Spinal cord (tissue), 10 donors: ENCODE data around the gene IL24. TPM values are rescaled to one million over a fixed set of nuclear protein-coding genes. Genes with fewer than 3 reads are reported as not detected.

Source experiments
- DNase-seq, 6 donors: peaks; one replicate each; pipeline versions ENCODE4 v3.0.0 to v3.0.0-alpha.2; 2013 to 2015; ENCODE audit warnings: low spot score in 6 of 6, low read depth in 4 of 6
- H3K27ac ChIP-seq: one replicate; pipeline ENCODE4 v1.5.1; 2013; ENCODE audit warnings: low read depth, low read length, control low read depth
- H3K27me3 ChIP-seq: one replicate; pipeline ENCODE4 v1.6.1; 2013; ENCODE audit warnings: low read length; ENCODE audit not compliant: control insufficient read depth, insufficient read depth
- H3K36me3 ChIP-seq: one replicate; pipeline ENCODE4 v1.6.1; 2013; ENCODE audit warnings: low read length; ENCODE audit not compliant: control insufficient read depth, insufficient read depth
- H3K4me1 ChIP-seq: one replicate; pipeline ENCODE4 v1.6.1; 2013; ENCODE audit warnings: low read length; ENCODE audit not compliant: control insufficient read depth, insufficient read depth
- H3K4me3 ChIP-seq: one replicate; pipeline ENCODE4 v1.5.1; 2013; ENCODE audit warnings: low read depth, low read length, control low read depth
- H3K9me3 ChIP-seq: one replicate; pipeline ENCODE4 v1.6.1; 2013; ENCODE audit warnings: low read length; ENCODE audit not compliant: control insufficient read depth, insufficient read depth
- WGBS: methylation state at CpG from one replicate; pipeline ENCODE4 v1.1.5; 2013; ENCODE audit warnings: missing lambda C conversion rate; ENCODE audit not compliant: insufficient coverage; 5-methylcytosine and 5-hydroxymethylcytosine counted together
- polyA plus RNA-seq, 2 donors: library from polyadenylated mRNA; unstranded; fragments of 120-200 nt; gene quantifications; one replicate each; pipeline ENCODE4 v1.2.1, GENCODE V29; 2013; ENCODE audit not compliant: insufficient read length in 2 of 2
- total RNA-seq, 2 donors: library from RNA; depleted of rRNA in 1 of 2; stranded (reverse); fragments of 120-200 nt in 1 of 2; fragments of >200 nt in 1 of 2; gene quantifications; one replicate each; pipeline versions ENCODE4 v1.2.3 to v1.2.4, GENCODE V29; 2013 to 2014
- donor health status: healthy.

IL24 gene
- total and polyA plus RNA-seq, 4 donors, result 0.29 to 0.52 TPM; not detected in 2

DNA sequence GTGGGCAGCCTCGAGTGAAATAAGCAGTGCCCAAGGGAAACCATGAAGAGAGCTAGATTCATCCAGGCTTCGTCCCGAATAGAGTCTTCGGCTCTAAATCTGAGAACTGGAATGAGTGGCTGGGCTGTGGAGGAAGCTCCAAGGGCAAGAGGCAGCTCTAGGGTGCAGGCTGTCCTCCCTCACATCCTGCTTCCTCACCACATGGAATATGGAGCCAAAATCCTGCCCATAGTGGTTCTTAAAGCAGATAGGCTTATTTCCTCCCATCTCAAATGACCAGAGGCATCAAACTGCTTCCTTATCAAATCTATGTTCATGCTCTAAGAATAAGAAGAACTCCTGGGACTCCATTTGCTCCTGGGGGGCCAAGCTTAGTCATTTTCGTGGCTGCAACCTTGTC, 2.5 kb downstream of the IL24 start:
- no peaks in the 10 kb centered on the region for H3K36me3 ChIP-seq
- no peak overlapping the region for H3K27ac ChIP-seq
- H3K4me3 ChIP-seq, result no peak overlapping the region
- no peak for DNase-seq
- H3K9me3 ChIP-seq, result no peaks in the 10 kb centered on the region
- H3K27me3 ChIP-seq, result no peaks in the 10 kb centered on the region
- H3K4me1 ChIP-seq, result no peaks in the 10 kb centered on the region
- WGBS, result 81% methylated on average over 5 of the region's 5 CpGs

DNA sequence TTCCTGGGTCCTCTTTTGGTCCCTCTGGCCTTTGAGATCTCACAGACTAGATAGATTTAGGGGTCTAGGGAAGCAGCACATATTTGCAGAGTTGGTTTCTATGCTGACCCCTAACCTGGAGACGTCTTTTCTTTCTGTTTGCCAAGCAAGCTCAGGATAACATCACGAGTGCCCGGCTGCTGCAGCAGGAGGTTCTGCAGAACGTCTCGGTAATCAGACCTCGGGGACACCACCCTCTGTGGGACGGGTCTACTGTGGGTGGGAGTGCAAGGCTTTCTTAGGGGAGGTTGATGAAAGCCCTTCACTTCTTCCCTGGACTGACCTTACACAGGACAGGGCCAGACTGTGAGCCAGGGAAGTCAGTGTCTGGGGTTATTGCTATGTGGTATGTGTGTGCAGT, 2.9 kb downstream of the IL24 start:
- DNase-seq, result no peak
- no peaks in the 10 kb centered on the region for H3K4me1 ChIP-seq
- no peak overlapping the region for H3K4me3 ChIP-seq
- no peaks in the 10 kb centered on the region for H3K9me3 ChIP-seq
- no peaks in the 10 kb centered on the region for H3K36me3 ChIP-seq
- no peaks in the 10 kb centered on the region for H3K27me3 ChIP-seq
- 82% methylated on average over 6 of the region's 7 CpGs for WGBS
- no peak overlapping the region for H3K27ac ChIP-seq

DNA sequence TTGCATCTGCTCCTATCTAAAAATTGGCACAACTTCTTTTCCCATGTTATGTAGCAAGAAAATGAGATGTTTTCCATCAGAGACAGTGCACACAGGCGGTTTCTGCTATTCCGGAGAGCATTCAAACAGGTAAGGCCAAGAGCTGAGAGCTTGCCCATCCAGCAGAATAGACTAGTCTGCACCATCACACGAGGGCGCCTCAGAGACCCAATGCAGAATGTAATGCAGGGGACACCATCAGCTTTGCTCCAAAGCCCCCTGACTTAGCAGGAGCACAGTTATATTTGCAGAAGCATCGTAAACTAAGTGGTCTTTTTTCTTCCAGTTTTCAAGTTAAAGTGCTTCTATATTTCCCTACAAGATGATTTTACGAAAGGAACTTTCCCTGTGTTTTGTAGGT, 4.7 kb downstream of the IL24 start:
- no peaks in the 10 kb centered on the region for H3K9me3 ChIP-seq
- H3K36me3 ChIP-seq, result no peaks in the 10 kb centered on the region
- no peaks in the 10 kb centered on the region for H3K27me3 ChIP-seq
- H3K27ac ChIP-seq, result no peak overlapping the region
- no peak for DNase-seq
- no peaks in the 10 kb centered on the region for H3K4me1 ChIP-seq
- H3K4me3 ChIP-seq, result no peak overlapping the region
- WGBS, result 86% methylated on average over 4 of the region's 6 CpGs

DNA sequence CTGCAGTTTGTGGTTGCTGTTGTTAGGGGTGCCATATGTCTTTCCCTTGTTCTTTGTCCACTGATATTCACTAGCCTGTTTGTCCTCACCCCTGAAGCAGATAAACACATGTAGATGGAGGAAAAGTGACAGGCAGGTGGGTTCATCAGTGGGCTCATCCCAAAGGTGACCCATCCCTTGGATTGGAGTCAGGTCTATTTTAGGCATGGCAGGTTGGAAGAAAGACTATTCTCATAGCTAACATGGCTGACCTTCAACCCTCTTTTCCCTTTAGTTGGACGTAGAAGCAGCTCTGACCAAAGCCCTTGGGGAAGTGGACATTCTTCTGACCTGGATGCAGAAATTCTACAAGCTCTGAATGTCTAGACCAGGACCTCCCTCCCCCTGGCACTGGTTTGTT, 5.5 kb downstream of the IL24 start:
- Histone ChIP-seq H3K27ac (no peak overlapping the region), H3K4me3 (no peak overlapping the region), H3K36me3 (no peaks in the 10 kb centered on the region), H3K9me3 (no peaks in the 10 kb centered on the region), H3K4me1 (no peaks in the 10 kb centered on the region), H3K27me3 (peaks cover 3% of the 10 kb centered on the region)
- DNase-seq, result no peak
- WGBS, result 100% methylated on average over 1 of the region's 1 CpG

DNA sequence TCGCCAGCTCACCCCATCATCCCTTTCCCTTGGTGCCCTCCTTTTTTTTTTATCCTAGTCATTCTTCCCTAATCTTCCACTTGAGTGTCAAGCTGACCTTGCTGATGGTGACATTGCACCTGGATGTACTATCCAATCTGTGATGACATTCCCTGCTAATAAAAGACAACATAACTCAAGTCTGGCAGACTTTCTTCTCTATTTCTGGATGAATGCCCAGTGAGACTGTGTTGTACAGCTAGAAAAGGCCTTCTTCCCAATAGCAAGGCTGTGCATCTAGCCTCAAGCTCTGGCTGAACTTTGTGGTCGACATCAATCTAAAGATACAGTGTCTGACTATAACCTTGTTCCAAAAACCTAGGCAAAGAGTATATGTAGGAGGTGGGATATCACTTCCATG, 6.4 kb downstream of the IL24 start:
- Histone ChIP-seq H3K9me3 (no peaks in the 10 kb centered on the region), H3K27ac (no peak overlapping the region), H3K27me3 (peaks cover 8% of the 10 kb centered on the region), H3K4me3 (no peak overlapping the region), H3K36me3 (no peaks in the 10 kb centered on the region), H3K4me1 (no peaks in the 10 kb centered on the region)
- 83% methylated on average over 1 of the region's 2 CpGs for WGBS
- DNase-seq, result peak in 1 of 6 donors; percentile 47

DNA sequence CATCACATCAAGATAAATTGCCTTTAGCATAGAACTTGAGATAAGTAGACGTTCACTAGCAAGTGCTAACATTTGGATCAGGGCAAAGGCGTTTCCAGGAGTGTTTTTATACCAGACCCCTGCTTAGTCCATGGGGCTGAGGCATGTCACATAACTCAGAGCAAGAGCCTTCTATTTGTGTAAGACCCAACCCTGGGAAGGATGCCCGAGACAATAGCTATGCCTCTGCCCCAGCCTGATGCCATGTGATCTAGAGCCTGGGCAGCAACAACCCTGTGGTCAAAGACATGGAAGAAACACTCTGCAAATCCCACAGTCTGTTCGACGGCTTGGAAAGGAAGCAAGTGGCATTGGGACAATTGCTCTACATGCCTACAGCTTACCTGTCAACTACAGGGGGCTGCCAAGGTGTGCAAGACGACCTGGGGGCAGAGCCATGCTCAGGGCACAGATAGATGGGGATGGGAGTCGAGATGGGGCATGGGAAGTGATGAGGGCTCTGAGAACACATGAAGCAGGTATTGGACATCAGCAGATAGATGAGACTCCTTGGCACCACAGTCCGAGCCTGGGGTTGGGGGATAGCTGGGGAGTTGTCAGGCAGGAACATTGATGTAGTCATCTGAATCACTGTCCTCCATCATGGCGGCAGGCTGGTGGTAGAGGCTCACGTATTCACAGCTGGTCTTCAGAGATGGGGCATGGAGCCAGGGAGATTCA, 7.3 kb downstream of the IL24 start:
- Histone ChIP-seq H3K4me3 (no peak overlapping the region), H3K27me3 (peaks cover 16% of the 10 kb centered on the region), H3K4me1 (peaks cover under 1% of the 10 kb centered on the region), H3K36me3 (no peaks in the 10 kb centered on the region), H3K9me3 (no peaks in the 10 kb centered on the region), H3K27ac (no peak overlapping the region)
- 85% methylated on average over 10 of the region's 10 CpGs for WGBS
- no peak for DNase-seq

DNA sequence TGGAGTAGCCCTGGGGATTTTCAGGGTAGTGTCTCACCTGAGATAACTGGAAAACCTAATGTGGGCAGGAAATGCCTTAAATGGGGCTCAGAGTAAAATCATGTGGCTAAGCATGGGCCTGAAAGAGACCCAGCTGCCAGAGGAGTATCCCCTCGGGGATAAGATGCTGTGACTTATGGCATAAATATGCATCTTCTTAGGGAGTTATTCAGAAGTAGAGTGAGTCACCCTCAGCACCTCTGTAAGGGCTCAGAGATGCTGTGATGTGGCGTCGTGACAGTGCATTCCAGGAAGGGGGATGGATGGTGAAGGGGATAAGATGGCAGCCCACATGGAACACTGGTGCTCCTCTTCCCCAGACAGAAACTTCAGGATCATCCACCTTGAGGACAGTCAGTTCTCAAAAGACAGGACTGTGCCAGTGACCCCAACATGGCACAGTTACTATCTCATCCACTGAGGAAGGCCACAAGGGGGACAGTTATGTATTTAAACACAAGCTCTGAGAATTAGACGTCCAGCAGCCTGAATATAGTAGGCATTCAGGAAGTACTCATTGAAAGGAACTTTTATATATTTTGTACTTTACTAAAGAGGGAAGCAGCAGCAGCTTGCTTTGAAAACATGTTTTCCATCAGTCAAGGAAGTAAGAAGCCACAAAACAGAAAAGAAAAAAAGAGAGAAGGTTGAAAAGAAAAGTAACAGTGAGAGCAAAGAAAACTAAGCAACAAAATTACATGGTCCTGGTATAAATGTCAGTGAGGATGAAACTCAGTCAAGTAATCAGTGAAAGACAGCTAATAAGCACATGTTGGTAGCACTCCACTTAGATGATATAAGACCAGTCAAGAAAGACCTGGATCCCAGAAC, 8.3 kb downstream of the IL24 start:
- 74% methylated on average over 3 of the region's 4 CpGs for WGBS
- peaks cover 23% of the 10 kb centered on the region for H3K27me3 ChIP-seq
- no peaks in the 10 kb centered on the region for H3K36me3 ChIP-seq
- peaks cover 7% of the 10 kb centered on the region for H3K4me1 ChIP-seq
- H3K27ac ChIP-seq, result no peak overlapping the region
- DNase-seq, result no peak
- no peaks in the 10 kb centered on the region for H3K9me3 ChIP-seq
- no peak overlapping the region for H3K4me3 ChIP-seq

DNA sequence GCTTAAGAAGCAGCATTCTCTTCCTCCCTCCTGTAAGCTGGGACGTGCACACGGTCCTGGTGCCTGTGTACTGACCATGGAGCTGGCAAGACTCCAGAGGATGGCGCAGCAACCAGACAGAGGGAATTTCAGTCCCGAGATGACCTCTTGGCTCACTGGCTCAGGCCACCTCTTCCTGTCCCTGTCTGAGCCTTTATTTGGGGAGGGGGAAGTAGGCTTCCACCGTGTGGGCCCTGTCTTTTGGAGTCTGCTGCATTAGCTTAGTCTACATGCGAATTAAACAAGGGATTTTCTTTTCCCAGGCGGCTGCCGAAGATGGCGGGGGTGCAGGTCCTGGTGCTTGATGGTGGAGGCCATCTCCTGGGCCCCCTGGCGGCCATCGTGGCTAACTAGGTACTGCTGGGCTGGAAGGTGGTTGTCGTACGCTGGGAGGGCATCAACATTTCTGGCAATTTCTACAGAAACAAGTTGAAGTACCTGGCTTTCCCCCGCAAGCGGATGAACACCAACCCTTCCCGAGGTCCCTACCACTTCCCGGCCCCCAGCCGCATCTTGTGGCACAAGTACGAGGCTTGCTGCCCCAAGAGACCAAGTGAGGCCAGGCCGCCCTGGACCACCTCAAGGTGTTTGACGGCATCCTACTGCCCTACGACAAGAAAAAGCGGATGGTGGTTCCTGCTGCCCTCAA, 10.2 kb downstream of the IL24 start:
- Histone ChIP-seq H3K4me1 (peaks cover 7% of the 10 kb centered on the region), H3K27ac (no peak overlapping the region), H3K4me3 (no peak overlapping the region), H3K9me3 (no peaks in the 10 kb centered on the region), H3K36me3 (no peaks in the 10 kb centered on the region), H3K27me3 (peaks cover 23% of the 10 kb centered on the region)
- no peak for DNase-seq
- WGBS, result 81% methylated on average over 23 of the region's 23 CpGs

DNA sequence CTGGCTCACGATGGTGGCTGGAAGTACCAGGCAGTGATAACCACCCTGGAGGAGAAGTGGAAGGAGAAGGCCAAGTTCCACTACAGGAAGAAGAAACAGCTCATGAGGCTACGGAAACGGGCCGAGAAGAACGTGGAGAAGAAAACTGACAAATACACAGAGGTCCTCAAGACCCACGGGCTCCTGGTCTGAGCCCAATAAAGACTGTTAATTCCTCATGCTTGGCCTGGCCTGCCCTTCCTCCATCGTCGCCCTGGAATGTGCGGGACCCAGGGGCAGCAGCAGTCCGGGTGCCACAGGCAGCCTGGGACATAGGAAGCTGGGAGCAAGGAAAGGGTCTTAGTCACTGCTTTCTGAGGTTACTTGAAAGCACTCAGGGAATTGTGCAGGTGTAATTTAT, 10.8 kb downstream of the IL24 start:
- no peak overlapping the region for H3K27ac ChIP-seq
- H3K4me1 ChIP-seq, result peaks cover 7% of the 10 kb centered on the region
- no peaks in the 10 kb centered on the region for H3K9me3 ChIP-seq
- no peak for DNase-seq
- peaks cover 23% of the 10 kb centered on the region for H3K27me3 ChIP-seq
- 95% methylated on average over 10 of the region's 10 CpGs for WGBS
- no peak overlapping the region for H3K4me3 ChIP-seq
- no peaks in the 10 kb centered on the region for H3K36me3 ChIP-seq
